Measurements from ENCODE around the gene CA6. TPM values are rescaled to one million over a fixed set of nuclear protein-coding genes. Genes with fewer than 3 reads are reported as not detected.

CA6 gene
- total RNA-seq, 1 experiment from 2014 or later: not detected

DNA sequence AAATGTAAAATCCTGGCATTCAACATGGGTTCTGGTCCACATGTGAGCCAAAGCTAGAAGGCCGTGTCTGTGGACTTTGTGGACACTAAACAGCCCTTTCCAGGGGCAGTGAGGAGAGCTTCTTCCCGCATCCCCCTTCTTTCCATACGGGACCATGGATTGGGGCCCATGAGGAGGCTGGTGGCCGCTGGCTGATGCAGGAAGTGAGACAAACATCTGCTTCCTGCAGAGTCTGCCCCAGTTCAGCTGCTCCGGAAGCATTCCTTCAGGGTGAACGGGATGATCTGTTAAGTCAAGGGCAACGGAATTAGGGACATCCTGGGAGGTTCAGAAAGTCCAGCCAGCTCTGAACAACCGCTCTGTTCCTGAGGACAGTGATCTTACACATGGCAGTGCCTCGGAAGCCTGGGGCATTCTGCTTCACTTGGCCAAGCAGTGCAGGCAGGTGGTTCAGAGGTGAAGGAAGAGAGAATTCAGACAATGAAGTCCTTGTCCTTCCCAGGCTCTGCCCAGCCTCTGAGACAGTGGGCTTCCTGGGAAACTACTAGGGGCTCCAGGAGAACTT is 1.5 kb downstream of the CA6 start:
- Histone ChIP-seq H4K20me1 (ENCODE audit: control insufficient read depth, insufficient read depth, insufficient read length) (no peaks in the 10 kb centered on the region), H3K9me3 (ENCODE audit: control insufficient read depth, low read depth, low read length) (no peaks in the 10 kb centered on the region), H3T11ph (ENCODE audit: low read length) (no peak overlapping the region), H3K27me3 (ENCODE audit: insufficient read depth, low read length) (no peaks in the 10 kb centered on the region), H3K79me2 (ENCODE audit: insufficient read depth, low read length) (no peaks in the 10 kb centered on the region), H2AK5ac (ENCODE audit: insufficient read length, low read length) (no peak overlapping the region), H2BK120ac (ENCODE audit: low read depth, low read length, poor library complexity, severe bottlenecking) (no peak overlapping the region), H3K23ac (ENCODE audit: insufficient read length, low read depth, low read length) (no peak overlapping the region), H2BK20ac (ENCODE audit: low read depth, low read length, poor library complexity, severe bottlenecking) (no peak overlapping the region), H2BK15ac (ENCODE audit: low read depth, low read length) (no peak overlapping the region), H3K9ac (ENCODE audit: extremely low read depth, insufficient read length, low read length) (no peak overlapping the region), H2BK5ac (ENCODE audit: insufficient read length, low read length) (no peak overlapping the region), H3K27ac (ENCODE audit: insufficient read length, low read depth, low read length) (no peak overlapping the region), H3K23me2 (ENCODE audit: insufficient read length, low read depth, low read length, poor library complexity, severe bottlenecking) (no peaks in the 10 kb centered on the region), H4K8ac (replicated peaks; ENCODE audit: insufficient read length, low read depth, low read length) (no peak overlapping the region), H2BK12ac (ENCODE audit: insufficient read length, low read depth, low read length) (no peak overlapping the region), H4K91ac (ENCODE audit: insufficient read length, low read depth, low read length) (no peak overlapping the region), H3K4ac (ENCODE audit: low read depth, low read length) (no peak overlapping the region), H3K56ac (ENCODE audit: insufficient read length, low read depth, low read length) (no peak overlapping the region), H3K4me2 (ENCODE audit: insufficient read depth, insufficient read length, low read length) (no peak overlapping the region), H3K18ac (ENCODE audit: insufficient read length, low read depth, low read length) (no peak overlapping the region), H3K79me1 (ENCODE audit: insufficient read depth, low read depth, low read length, poor library complexity, severe bottlenecking) (no peaks in the 10 kb centered on the region), H4K5ac (ENCODE audit: insufficient read length, low read depth, low read length) (no peak overlapping the region), H3K4me1 (ENCODE audit: insufficient read depth, low read length) (peaks cover 4% of the 10 kb centered on the region; the same call in 1 of the 2 replicates), H2AFZ (ENCODE audit: low read length) (no peak overlapping the region), H3K14ac (ENCODE audit: insufficient read depth, low read length) (no peak overlapping the region; the same call in 1 of the 2 replicates)
- WGBS (ENCODE audit: extremely low coverage, insufficient read length, low lambda C conversion rate): no CpG with 5 or more reads among the region's 9 CpGs
- peak overlapping the region in 1 of 3 experiments; percentile 74; a peak in 1 of 7 replicates for H3K27ac Mint-ChIP-seq
- H3K27me3 Mint-ChIP-seq (ENCODE audit: low read depth): peaks cover 3% of the 10 kb centered on the region
- TF ChIP-seq, protein P1, sequence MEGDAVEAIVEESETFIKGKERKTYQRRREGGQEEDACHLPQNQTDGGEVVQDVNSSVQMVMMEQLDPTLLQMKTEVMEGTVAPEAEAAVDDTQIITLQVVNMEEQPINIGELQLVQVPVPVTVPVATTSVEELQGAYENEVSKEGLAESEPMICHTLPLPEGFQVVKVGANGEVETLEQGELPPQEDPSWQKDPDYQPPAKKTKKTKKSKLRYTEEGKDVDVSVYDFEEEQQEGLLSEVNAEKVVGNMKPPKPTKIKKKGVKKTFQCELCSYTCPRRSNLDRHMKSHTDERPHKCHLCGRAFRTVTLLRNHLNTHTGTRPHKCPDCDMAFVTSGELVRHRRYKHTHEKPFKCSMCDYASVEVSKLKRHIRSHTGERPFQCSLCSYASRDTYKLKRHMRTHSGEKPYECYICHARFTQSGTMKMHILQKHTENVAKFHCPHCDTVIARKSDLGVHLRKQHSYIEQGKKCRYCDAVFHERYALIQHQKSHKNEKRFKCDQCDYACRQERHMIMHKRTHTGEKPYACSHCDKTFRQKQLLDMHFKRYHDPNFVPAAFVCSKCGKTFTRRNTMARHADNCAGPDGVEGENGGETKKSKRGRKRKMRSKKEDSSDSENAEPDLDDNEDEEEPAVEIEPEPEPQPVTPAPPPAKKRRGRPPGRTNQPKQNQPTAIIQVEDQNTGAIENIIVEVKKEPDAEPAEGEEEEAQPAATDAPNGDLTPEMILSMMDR (conservative IDR thresholded peaks at IDR 0.05): no peak
- peaks cover 40 to 42% of the 10 kb centered on the region in 2 experiments for H3K4me1 Mint-ChIP-seq
- 0 out of 7 replicates have a peak, but pooled peaks cover 0 to 2% (median 0%) of the 10 kb centered on the region in 3 experiments for H3K36me3 Mint-ChIP-seq (ENCODE audit: insufficient read depth in 1 of 3, low read depth in 3 of 3)
- DNase-seq: no peak
- H3K9me3 Mint-ChIP-seq: no peaks in the 10 kb centered on the region
- no peak overlapping the region for H3K4me3 Mint-ChIP-seq

All from H9 (cell line).